ENCODE measurements around the gene MCTP2. TPM values are rescaled to one million over a fixed set of nuclear protein-coding genes. Genes with fewer than 3 reads are reported as not detected.

The MCTP2 gene
- total and polyA plus RNA-seq, 5 experiments from 2014 or later: 1.8 to 14.9 (median 5.6) TPM

DNA sequence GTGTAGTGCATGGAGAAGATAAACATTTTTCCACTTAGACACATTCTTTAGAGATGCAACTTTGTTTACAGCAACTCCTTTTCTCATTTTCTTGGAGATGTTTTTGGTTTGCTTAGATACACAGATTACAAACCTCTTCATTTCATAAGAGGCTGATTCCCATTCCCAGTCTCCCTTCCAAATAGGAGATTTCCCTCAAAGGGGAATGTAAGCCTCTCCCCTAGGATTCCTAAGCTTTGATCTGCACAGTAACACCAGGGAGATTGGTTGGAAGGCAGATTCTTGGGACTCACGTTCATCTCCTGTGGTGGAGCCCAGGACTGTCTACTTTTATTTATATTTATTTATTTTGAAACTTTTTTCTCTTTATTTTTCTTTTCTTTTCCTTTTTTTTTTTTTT, 63.2 kb downstream of the MCTP2 start:
- DNase-seq (no peak), ATAC-seq (no peak)
- H3K36me3 Mint-ChIP-seq: peaks cover 6 to 18% (median 6%) of the 10 kb centered on the region in 3 donors
- no peaks in the 10 kb centered on the region for H3K27me3 Mint-ChIP-seq
- no peak overlapping the region for H3K4me3 Mint-ChIP-seq
- peak overlapping the region in 1 of 10 donors; percentile 56 for H3K27ac Mint-ChIP-seq
- peaks cover 0 to 10% (median 0%) of the 10 kb centered on the region in 9 donors for H3K9me3 Mint-ChIP-seq
- H3K4me1 Mint-ChIP-seq: peaks cover 21 to 82% (median 34%) of the 10 kb centered on the region in 4 donors
- POLR2A ChIA-PET: no interaction called here

DNA sequence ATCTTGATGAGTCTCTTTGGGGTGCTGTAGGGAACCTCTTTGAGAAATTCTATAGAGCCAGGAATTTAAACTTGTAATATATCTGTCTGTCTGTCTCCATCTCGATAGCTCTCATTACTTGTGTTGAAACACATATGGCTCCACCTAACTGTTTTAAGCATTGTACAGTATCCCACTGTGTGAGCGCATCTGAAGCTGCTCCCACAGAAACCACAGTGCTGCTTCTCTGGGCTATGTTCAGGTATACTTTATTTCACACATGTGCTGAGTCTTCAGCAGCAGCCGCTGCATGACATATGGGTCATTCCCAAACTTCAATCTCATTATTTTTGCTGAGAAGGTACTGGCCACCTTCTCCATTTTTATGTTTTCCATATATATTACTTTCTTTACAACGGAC, 63.9 kb downstream of the MCTP2 start:
- POLR2A ChIA-PET: no interaction called here

DNA sequence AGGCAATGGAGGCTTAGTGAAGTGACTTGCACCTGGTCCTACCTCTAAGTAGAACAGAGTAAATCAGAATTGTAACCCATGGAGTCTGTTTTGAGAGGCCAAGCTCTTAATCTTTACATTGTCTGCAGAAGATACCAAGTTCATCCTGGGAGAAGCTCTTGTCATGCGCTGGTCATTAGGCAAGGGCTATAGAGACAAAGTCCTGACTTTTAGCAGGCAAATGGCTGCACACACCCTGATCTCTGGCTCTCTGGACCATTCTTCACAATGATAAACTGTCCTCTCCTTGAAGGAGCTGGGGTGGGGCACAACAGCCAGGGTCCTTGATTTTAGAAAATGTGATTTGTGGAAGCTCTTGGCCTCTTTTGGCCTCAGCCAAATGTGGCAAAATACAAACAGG, 65.4 kb downstream of the MCTP2 start:
- POLR2A ChIA-PET: no interaction called here
- peak overlapping the region in 3 of 10 donors; percentile 40 to 71 (median 61) for H3K27ac Mint-ChIP-seq

More for the DNA sequence above, 63.9 kb downstream of the MCTP2 start:
- H3K4me1 Mint-ChIP-seq: peaks cover 21 to 82% (median 34%) of the 10 kb centered on the region in 4 donors
- H3K27ac Mint-ChIP-seq: peak overlapping the region in 1 of 10 donors; percentile 32
- no peaks in the 10 kb centered on the region for H3K27me3 Mint-ChIP-seq
- no peak for ATAC-seq
- peaks cover 4 to 18% (median 7%) of the 10 kb centered on the region in 3 donors for H3K36me3 Mint-ChIP-seq
- DNase-seq: no peak
- no peak overlapping the region for H3K4me3 Mint-ChIP-seq
- peaks cover 0 to 7% (median 0%) of the 10 kb centered on the region in 9 donors for H3K9me3 Mint-ChIP-seq

DNA sequence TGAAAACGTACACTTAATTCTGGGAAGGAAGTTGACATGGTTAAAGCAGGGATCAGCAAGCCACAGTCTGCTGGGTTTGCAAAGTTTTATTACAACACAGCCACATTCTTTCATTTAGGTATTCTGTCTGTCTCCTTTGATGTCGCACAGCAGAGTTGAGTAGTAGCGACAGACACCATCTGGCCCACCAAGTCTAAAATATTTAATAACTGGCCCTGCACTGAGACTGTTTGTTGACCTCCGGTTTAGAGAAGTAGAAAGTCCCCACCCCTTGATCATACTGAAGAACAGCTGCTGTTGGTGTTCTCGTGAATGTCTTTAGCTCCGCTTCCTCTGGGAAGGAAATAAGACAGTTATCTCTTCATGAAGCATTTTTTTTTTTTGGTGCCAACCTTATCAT, 66.2 kb downstream of the MCTP2 start:
- no peaks in the 10 kb centered on the region for H3K27me3 Mint-ChIP-seq
- DNase-seq: no peak
- H3K27ac Mint-ChIP-seq: peak overlapping the region in 9 of 10 donors; percentile 2 to 83 (median 29)
- ATAC-seq: peak; percentile 28 to 30
- H3K9me3 Mint-ChIP-seq: peaks cover 0 to 6% (median 4%) of the 10 kb centered on the region in 9 donors
- peaks cover 24 to 76% (median 34%) of the 10 kb centered on the region in 4 donors for H3K4me1 Mint-ChIP-seq
- POLR2A ChIA-PET: no interaction called here
- peaks cover 12 to 29% (median 23%) of the 10 kb centered on the region in 3 donors for H3K36me3 Mint-ChIP-seq
- peak overlapping the region in 7 of 10 donors; percentile 1 to 46 (median 23) for H3K4me3 Mint-ChIP-seq

More for the DNA sequence above, 65.4 kb downstream of the MCTP2 start:
- peaks cover 24 to 78% (median 34%) of the 10 kb centered on the region in 4 donors for H3K4me1 Mint-ChIP-seq
- no peaks in the 10 kb centered on the region for H3K27me3 Mint-ChIP-seq
- ATAC-seq (no peak), DNase-seq (no peak)
- H3K9me3 Mint-ChIP-seq: peaks cover 0 to 2% (median 0%) of the 10 kb centered on the region in 9 donors
- H3K4me3 Mint-ChIP-seq: no peak overlapping the region
- H3K36me3 Mint-ChIP-seq: peaks cover 4 to 21% (median 16%) of the 10 kb centered on the region in 3 donors

DNA sequence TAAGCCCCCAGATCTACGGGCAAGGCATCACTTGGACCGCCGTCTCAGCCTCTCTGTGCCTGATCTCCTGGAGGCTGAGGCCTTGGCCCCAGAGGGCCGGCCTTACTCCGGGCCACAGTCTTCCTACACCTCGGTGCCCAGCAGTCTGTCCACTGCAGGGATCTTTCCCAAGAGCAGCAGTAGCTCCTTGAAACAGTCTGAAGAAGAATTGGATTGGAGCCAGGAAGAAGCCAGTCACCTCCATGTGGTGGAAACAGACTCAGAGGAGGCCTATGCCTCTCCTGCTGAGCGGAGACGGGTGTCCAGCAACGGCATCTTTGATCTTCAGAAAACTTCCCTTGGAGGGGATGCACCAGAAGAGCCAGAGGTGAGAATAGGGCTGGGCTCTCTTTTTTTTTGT, 67.0 kb downstream of the MCTP2 start:
- Mint-ChIP-seq H3K27me3 (no peaks in the 10 kb centered on the region), H3K9me3 (peaks cover 0 to 13% (median 4%) of the 10 kb centered on the region in 9 donors), H3K36me3 (peaks cover 18 to 35% (median 27%) of the 10 kb centered on the region in 3 donors), H3K4me1 (peaks cover 23 to 74% (median 32%) of the 10 kb centered on the region in 4 donors), H3K4me3 (peak overlapping the region in 1 of 10 donors; percentile 6), H3K27ac (peak overlapping the region in 3 of 10 donors; percentile 38 to 83 (median 61))
- no peak for ATAC-seq
- POLR2A ChIA-PET: no interaction called here
- DNase-seq: no peak

DNA sequence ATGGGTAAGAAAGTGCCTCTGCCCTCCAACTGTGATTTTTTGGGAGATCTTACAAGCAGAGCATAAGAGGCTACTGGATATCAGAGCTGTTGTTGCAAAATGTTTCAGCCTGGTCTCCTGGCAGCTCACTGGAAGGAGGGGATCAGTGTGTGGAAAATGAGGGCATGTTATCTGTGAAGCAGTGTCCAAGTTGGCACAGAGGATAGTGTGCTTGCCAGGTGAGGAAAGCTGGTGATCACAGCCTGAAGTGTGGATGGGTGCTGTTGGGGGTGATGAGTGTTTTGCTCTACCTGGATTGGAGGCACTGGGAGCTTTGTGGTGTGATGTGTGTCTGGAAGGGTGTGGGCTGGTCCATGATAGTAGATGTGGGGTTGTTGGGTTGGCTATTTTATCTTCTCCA, 69.3 kb downstream of the MCTP2 start:
- peaks cover 24 to 50% (median 38%) of the 10 kb centered on the region in 3 donors for H3K36me3 Mint-ChIP-seq
- H3K9me3 Mint-ChIP-seq: peaks cover 0 to 14% (median 4%) of the 10 kb centered on the region in 9 donors
- POLR2A ChIA-PET: interaction anchor here (1.1 kb wide), 1 partner anchor 12 kb away, joined by 3 read pairs; no protein-coding TSS in a partner anchor
- no peak overlapping the region for H3K4me3 Mint-ChIP-seq
- peaks cover 24 to 76% (median 32%) of the 10 kb centered on the region in 4 donors for H3K4me1 Mint-ChIP-seq
- ATAC-seq (no peak), DNase-seq (no peak)
- no peaks in the 10 kb centered on the region for H3K27me3 Mint-ChIP-seq
- H3K27ac Mint-ChIP-seq: peak overlapping the region in 2 of 10 donors; percentile 15 to 65

DNA sequence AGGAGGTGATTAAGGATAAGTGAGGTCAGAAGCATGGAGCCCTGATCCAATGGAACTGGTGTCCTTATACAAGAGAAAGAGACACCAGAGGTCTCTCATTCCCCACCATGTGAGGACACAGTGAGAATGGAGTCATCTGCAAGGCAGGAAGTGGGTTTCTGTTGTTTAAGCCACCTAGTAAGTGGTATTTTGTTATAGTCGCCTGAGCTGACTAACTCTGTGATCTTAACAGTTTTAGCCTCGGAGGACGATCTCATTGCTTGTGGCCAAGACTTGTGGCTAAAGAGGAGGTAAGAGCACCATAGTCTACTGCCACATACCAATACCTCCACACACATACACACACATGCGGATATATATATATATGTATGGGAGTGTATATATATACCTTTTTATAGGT, 73.8 kb downstream of the MCTP2 start:
- Mint-ChIP-seq H3K27ac (peak overlapping the region in 4 of 10 donors; percentile 15 to 61 (median 46)), H3K9me3 (peaks cover 0 to 14% (median 4%) of the 10 kb centered on the region in 9 donors), H3K27me3 (no peaks in the 10 kb centered on the region), H3K4me3 (peak overlapping the region in 2 of 10 donors; percentile 4 to 20), H3K4me1 (peaks cover 15 to 65% (median 29%) of the 10 kb centered on the region in 4 donors), H3K36me3 (peaks cover 24 to 46% (median 36%) of the 10 kb centered on the region in 3 donors)
- POLR2A ChIA-PET: no interaction called here
- peak in 3 of 10 donors; percentile 2 to 31 (median 13) for DNase-seq
- ATAC-seq: peak; percentile 44 to 55

DNA sequence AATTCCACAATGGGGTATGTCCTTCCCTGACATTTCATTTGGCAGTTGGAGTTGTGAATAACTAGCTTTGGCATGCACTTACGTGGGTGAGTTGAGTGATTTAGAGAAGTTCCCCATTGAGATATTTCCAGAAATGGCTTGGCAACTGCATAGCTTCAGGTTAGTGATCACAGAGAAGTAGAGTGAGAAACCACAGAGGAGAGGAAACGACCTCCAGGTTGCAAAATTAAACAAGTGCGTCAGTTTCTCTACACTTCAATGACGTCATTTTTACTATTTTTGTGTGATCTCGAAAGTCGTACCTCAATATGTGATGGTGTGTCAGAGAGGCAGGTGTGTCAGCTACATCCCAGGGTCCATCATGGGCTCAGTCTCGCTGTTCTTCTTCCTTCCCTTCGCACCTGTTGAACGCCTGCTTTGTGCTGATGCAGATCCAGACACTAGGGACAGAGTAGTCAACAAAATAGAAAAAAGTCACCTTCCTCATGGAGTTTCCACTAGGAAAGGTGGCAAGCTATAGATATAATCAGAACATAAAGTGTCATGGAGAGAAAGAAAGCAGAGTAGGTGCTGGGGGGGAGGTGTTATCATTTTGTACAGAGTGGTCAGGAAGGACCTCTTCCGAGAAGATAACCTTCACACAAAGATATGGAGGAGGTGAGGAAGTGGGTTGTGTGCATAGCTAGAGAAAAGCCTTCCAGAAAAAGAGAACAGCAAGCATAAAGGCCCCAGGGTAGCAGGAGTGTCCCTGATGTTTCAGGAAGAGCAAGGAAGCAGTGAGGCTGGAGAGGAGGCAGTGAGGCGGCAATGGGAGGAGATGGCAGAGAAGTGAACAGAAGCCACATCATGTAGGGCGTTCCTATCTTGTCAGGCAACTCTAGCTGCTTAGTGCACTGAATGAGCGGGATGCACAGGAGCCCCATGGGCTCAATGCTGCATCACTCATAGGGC, 75.6 kb downstream of the MCTP2 start:
- DNase-seq (peak in 2 of 10 donors; percentile 19 to 25), ATAC-seq (peak; percentile 42 to 54)
- POLR2A ChIA-PET: no interaction called here
- Mint-ChIP-seq H3K27me3 (no peaks in the 10 kb centered on the region), H3K36me3 (peaks cover 18 to 33% (median 24%) of the 10 kb centered on the region in 3 donors), H3K4me1 (peaks cover 12 to 54% (median 29%) of the 10 kb centered on the region in 4 donors), H3K4me3 (peak overlapping the region in 3 of 10 donors; percentile 16 to 50 (median 23)), H3K27ac (peak overlapping the region in 7 of 10 donors; percentile 5 to 89 (median 60)), H3K9me3 (peaks cover 0 to 12% (median 3%) of the 10 kb centered on the region in 9 donors)

DNA sequence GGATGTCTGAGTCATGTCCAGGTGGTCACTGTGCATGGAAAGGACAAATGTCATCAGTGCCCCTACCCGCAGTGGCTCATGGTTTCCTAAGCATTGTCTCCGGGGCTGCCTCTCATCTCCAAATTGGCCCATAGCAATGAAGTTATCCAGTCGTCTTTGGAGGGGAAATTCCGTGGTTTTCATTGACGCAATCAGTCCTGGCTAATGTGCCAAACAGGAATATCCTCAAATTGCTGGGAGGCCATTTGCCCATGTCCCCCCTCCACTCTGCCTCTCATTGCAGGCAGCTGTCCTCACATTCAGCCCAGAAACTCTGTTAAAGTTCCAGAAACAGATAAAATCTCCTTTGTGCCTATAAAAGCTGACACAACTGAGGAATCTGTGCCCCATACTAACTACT, 81.6 kb downstream of the MCTP2 start:
- no peak for DNase-seq
- peaks cover 0 to 5% (median 1%) of the 10 kb centered on the region in 4 donors for H3K4me1 Mint-ChIP-seq
- no peak overlapping the region for H3K27ac Mint-ChIP-seq
- H3K4me3 Mint-ChIP-seq: no peak overlapping the region
- ATAC-seq: no peak
- H3K36me3 Mint-ChIP-seq: peaks cover 0 to 30% (median 13%) of the 10 kb centered on the region in 3 donors
- H3K9me3 Mint-ChIP-seq: no peaks in the 10 kb centered on the region
- POLR2A ChIA-PET: no interaction called here
- H3K27me3 Mint-ChIP-seq: no peaks in the 10 kb centered on the region

DNA sequence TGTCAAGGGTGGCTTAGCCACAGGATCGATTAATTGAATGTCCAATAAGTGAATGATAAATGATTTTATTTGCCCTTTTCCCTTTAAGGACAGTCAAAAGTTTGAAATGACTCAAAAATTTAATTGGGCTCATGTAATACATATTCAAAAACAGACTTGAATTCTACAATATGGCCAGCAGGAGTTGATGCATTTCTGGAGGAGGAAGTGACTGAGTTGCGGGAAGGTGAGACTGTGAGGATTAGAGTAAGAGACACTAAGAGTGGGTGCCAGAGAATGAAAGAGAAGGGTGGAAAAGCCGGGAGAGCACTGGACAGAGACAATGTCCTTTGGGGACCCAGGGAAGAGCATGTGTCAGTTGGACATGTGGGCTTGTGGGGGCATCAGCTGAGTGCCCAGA, 83.3 kb downstream of the MCTP2 start:
- POLR2A ChIA-PET: no interaction called here
- DNase-seq (no peak), ATAC-seq (no peak)
- H3K9me3 Mint-ChIP-seq: no peaks in the 10 kb centered on the region
- H3K36me3 Mint-ChIP-seq: peaks cover 0 to 41% (median 12%) of the 10 kb centered on the region in 3 donors
- H3K27ac Mint-ChIP-seq: peak overlapping the region in 4 of 10 donors; percentile 11 to 86 (median 52)
- peaks cover 0 to 2% (median 0%) of the 10 kb centered on the region in 4 donors for H3K4me1 Mint-ChIP-seq
- no peaks in the 10 kb centered on the region for H3K27me3 Mint-ChIP-seq
- H3K4me3 Mint-ChIP-seq: no peak overlapping the region

DNA sequence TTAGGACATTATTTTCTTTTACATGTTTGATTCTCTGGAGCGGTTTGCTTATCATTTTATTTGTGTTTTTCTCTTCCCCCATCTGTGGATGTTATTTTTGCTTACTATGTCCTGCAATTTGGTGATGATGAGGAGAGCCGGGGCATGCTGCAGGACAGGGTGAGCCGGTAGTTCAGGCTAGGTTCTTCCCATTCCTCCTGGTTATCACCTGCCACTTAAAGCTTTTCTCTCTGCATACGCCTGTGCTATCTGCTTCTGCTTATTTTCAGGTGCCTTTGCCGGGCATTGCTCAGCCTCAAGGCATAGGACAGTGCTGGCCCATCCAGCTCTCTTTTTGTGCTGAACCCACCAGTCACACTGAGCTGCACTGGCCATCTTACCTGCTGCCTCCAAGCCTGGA, 85.8 kb downstream of the MCTP2 start:
- no peak for ATAC-seq
- Mint-ChIP-seq H3K9me3 (no peaks in the 10 kb centered on the region), H3K4me3 (no peak overlapping the region), H3K4me1 (peaks cover 0 to 2% (median under 1%) of the 10 kb centered on the region in 4 donors), H3K36me3 (peaks cover 0 to 47% (median 17%) of the 10 kb centered on the region in 3 donors), H3K27me3 (no peaks in the 10 kb centered on the region), H3K27ac (peak overlapping the region in 1 of 10 donors; percentile 14)
- POLR2A ChIA-PET: no interaction called here
- no peak for DNase-seq

DNA sequence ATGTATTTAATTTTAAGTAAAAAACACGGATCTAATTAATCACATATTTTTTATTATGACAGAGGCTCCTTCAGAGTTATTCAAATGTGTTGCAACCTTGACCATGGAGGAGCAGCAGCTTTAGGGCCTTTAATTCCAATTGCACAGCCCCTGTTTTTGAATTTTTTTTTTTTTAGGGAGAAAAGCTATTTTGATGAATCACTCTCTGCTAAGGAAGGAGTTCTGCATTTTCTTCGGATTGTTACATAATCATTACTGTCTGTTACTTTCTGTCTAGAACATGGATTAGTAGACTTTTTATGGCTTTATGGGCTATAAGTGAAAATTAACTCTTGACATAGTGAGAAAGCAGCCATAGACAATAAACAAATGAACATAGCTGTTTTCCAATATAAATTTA, 90.8 kb downstream of the MCTP2 start:
- H3K27me3 Mint-ChIP-seq: no peaks in the 10 kb centered on the region
- no peak for DNase-seq
- no peak overlapping the region for H3K27ac Mint-ChIP-seq
- H3K9me3 Mint-ChIP-seq: no peaks in the 10 kb centered on the region
- POLR2A ChIA-PET: no interaction called here
- no peak overlapping the region for H3K4me3 Mint-ChIP-seq
- peaks cover 0 to 32% (median 10%) of the 10 kb centered on the region in 3 donors for H3K36me3 Mint-ChIP-seq
- peaks cover 0 to 29% (median 4%) of the 10 kb centered on the region in 4 donors for H3K4me1 Mint-ChIP-seq
- ATAC-seq: no peak
